H9 (cell line): ENCODE results near the gene RHBDL2. TPM values are rescaled to one million over a fixed set of nuclear protein-coding genes. Genes with fewer than 3 reads are reported as not detected.

ENCODE experiments used
- DNase-seq: peaks from one replicate; pipeline ENCODE4 v3.0.0-alpha.2; 2017
- H2AFZ ChIP-seq: one replicate; pipeline ENCODE4 v1.6.1; 2013; ENCODE audit warnings: mild to moderate bottlenecking, low read length, control low read depth, moderate library complexity
- H2AK5ac ChIP-seq: 2 replicates; pipeline ENCODE4 v1.6.1; 2013; ENCODE audit warnings: low read length, control low read depth, mixed read lengths; ENCODE audit not compliant: insufficient read length
- H2BK120ac ChIP-seq: one replicate; pipeline ENCODE4 v1.6.1; 2013; ENCODE audit warnings: low read depth, mild to moderate bottlenecking, low read length, control low read depth, inconsistent platforms; ENCODE audit not compliant: poor library complexity, severe bottlenecking
- H2BK12ac ChIP-seq: 2 replicates; pipeline ENCODE4 v1.6.1; 2013; ENCODE audit warnings: low read length, control low read depth, mixed read lengths, low read depth; ENCODE audit not compliant: insufficient read length
- H2BK15ac ChIP-seq: 2 replicates; pipeline ENCODE4 v1.6.1; 2013; ENCODE audit warnings: low read depth, low read length, control low read depth
- H2BK20ac ChIP-seq: one replicate; pipeline ENCODE4 v1.6.1; 2013; ENCODE audit warnings: low read depth, mild to moderate bottlenecking, low read length, control low read depth, inconsistent platforms; ENCODE audit not compliant: poor library complexity, severe bottlenecking
- H2BK5ac ChIP-seq: 2 replicates; pipeline ENCODE4 v1.6.1; 2013; ENCODE audit warnings: low read length, control low read depth, mixed read lengths; ENCODE audit not compliant: insufficient read length
- H3K14ac ChIP-seq: 2 replicates; pipeline ENCODE4 v1.6.1; 2013; ENCODE audit warnings: low read length, control low read depth; ENCODE audit not compliant: insufficient read depth
- H3K18ac ChIP-seq: 2 replicates; pipeline ENCODE4 v1.6.1; 2013; ENCODE audit warnings: low read depth, mild to moderate bottlenecking, mixed read lengths, low read length, control low read depth; ENCODE audit not compliant: insufficient read length
- H3K23ac ChIP-seq: 2 replicates; pipeline ENCODE4 v1.6.1; 2013; ENCODE audit warnings: low read length, control low read depth, mixed read lengths, low read depth; ENCODE audit not compliant: insufficient read length
- H3K23me2 ChIP-seq: 2 replicates; pipeline ENCODE4 v1.6.1; 2013; ENCODE audit warnings: low read depth, mild to moderate bottlenecking, mixed read lengths, low read length, control low read depth; ENCODE audit not compliant: insufficient read length, poor library complexity, severe bottlenecking
- H3K27ac ChIP-seq: 2 replicates; pipeline ENCODE4 v1.5.1; 2013; ENCODE audit warnings: low read length, control low read depth, mixed read lengths, low read depth; ENCODE audit not compliant: insufficient read length
- H3K27me3 ChIP-seq: 2 replicates; pipeline ENCODE4 v1.6.1; 2013; ENCODE audit warnings: low read length, control low read depth, inconsistent platforms; ENCODE audit not compliant: insufficient read depth
- H3K4ac ChIP-seq: 2 replicates; pipeline ENCODE4 v1.6.1; 2013; ENCODE audit warnings: low read depth, mild to moderate bottlenecking, control low read depth, inconsistent platforms, low read length, moderate library complexity
- H3K4me1 ChIP-seq: 2 replicates; pipeline ENCODE4 v1.6.1; 2013; ENCODE audit warnings: low read length, control low read depth, inconsistent platforms; ENCODE audit not compliant: insufficient read depth
- H3K4me2 ChIP-seq: 2 replicates; pipeline ENCODE4 v1.6.1; 2013; ENCODE audit warnings: low read length, control low read depth, mixed read lengths; ENCODE audit not compliant: insufficient read length, insufficient read depth
- H3K56ac ChIP-seq: 2 replicates; pipeline ENCODE4 v1.6.1; 2013; ENCODE audit warnings: low read depth, mild to moderate bottlenecking, mixed read lengths, low read length, control low read depth; ENCODE audit not compliant: insufficient read length
- H3K79me1 ChIP-seq: 2 replicates; pipeline ENCODE4 v1.6.1; 2013; ENCODE audit warnings: low read depth, mild to moderate bottlenecking, moderate library complexity, low read length, control low read depth, inconsistent platforms; ENCODE audit not compliant: insufficient read depth, poor library complexity, severe bottlenecking
- H3K79me2 ChIP-seq: 2 replicates; pipeline ENCODE4 v1.6.1; 2013; ENCODE audit warnings: low read length, control low read depth, inconsistent platforms; ENCODE audit not compliant: insufficient read depth
- H3K9ac ChIP-seq: 2 replicates; pipeline ENCODE4 v1.6.1; 2013; ENCODE audit warnings: low read length, control low read depth, mixed read lengths; ENCODE audit not compliant: insufficient read length; ENCODE audit errors: extremely low read depth
- H3K9me3 ChIP-seq: one replicate; pipeline ENCODE4 v1.6.1; 2013; ENCODE audit warnings: low read depth, low read length, inconsistent platforms; ENCODE audit not compliant: control insufficient read depth
- H3T11ph ChIP-seq: one replicate; pipeline ENCODE4 v1.6.1; 2013; ENCODE audit warnings: mild to moderate bottlenecking, low read length, control low read depth, inconsistent platforms
- H4K20me1 ChIP-seq: one replicate; pipeline ENCODE4 v1.6.1; 2013; ENCODE audit not compliant: control insufficient read depth, insufficient read length, insufficient read depth
- H4K5ac ChIP-seq: 2 replicates; pipeline ENCODE4 v1.6.1; 2013; ENCODE audit warnings: low read depth, mild to moderate bottlenecking, mixed read lengths, low read length, control low read depth; ENCODE audit not compliant: insufficient read length
- H4K8ac ChIP-seq: replicated peaks from 2 replicates; pipeline ENCODE4 v1.6.1; 2013; ENCODE audit warnings: low read length, control low read depth, mixed read lengths, low read depth; ENCODE audit not compliant: insufficient read length
- H4K91ac ChIP-seq: 2 replicates; pipeline ENCODE4 v1.6.1; 2013; ENCODE audit warnings: low read depth, mild to moderate bottlenecking, moderate library complexity, mixed read lengths, low read length, control low read depth; ENCODE audit not compliant: insufficient read length
- H3K27ac Mint-ChIP-seq, 3 experiments: 2 replicates in 2 of 3; 3 replicates in 1 of 3; pipeline ENCODE4 v1.8.0; 2020 to 2021; ENCODE audit warnings: mixed read lengths in 3 of 3, mild to moderate bottlenecking in 1 of 3, moderate library complexity in 1 of 3
- H3K27me3 Mint-ChIP-seq: 2 replicates; pipeline ENCODE4 v1.8.0; 2021; ENCODE audit warnings: low read depth, mild to moderate bottlenecking, moderate library complexity, mixed read lengths
- H3K36me3 Mint-ChIP-seq, 3 experiments: 2 replicates in 2 of 3; 3 replicates in 1 of 3; pipeline ENCODE4 v1.8.0; 2020 to 2021; ENCODE audit warnings: low read depth in 3 of 3, mixed read lengths in 3 of 3; ENCODE audit not compliant: insufficient read depth in 1 of 3
- H3K4me1 Mint-ChIP-seq, 2 experiments: 2 replicates each; pipeline ENCODE4 v1.8.0; 2020; ENCODE audit warnings: mixed read lengths in 2 of 2
- H3K4me3 Mint-ChIP-seq, 2 experiments: 2 replicates in 1 of 2; 3 replicates in 1 of 2; pipeline ENCODE4 v1.8.0; 2020 to 2021; ENCODE audit warnings: mild to moderate bottlenecking in 2 of 2, mixed read lengths in 2 of 2, moderate library complexity in 1 of 2
- H3K9me3 Mint-ChIP-seq, 2 experiments: 2 replicates in 1 of 2; 3 replicates in 1 of 2; pipeline ENCODE4 v1.8.0; 2020; ENCODE audit warnings: mild to moderate bottlenecking in 2 of 2, mixed read lengths in 2 of 2, moderate library complexity in 1 of 2
- WGBS: extraction: QIAGEN DNeasy Blood & Tissue Kit; methylation state at CpG from one replicate; pipeline ENCODE4 v1.1.7; 2013; ENCODE audit warnings: missing lambda C conversion rate, low lambda C conversion rate, mixed read lengths; ENCODE audit not compliant: insufficient read length; ENCODE audit errors: extremely low coverage; 5-methylcytosine and 5-hydroxymethylcytosine counted together
- total RNA-seq: library from RNA; stranded (reverse); gene quantifications from 2 replicates; pipeline ENCODE4 v1.2.1, GENCODE V29; 2021
- TF ChIP-seq, protein P1 (sequence below): fragments of 200-600 bp; sonication (generic); conservative IDR thresholded peaks from 3 replicates; pipeline ENCODE4 v1.8.0; 2021; ENCODE audit warnings: antibody characterized with exemption, mild to moderate bottlenecking

The RHBDL2 gene
- total RNA-seq, 1 experiment from 2014 or later = not detected

DNA sequence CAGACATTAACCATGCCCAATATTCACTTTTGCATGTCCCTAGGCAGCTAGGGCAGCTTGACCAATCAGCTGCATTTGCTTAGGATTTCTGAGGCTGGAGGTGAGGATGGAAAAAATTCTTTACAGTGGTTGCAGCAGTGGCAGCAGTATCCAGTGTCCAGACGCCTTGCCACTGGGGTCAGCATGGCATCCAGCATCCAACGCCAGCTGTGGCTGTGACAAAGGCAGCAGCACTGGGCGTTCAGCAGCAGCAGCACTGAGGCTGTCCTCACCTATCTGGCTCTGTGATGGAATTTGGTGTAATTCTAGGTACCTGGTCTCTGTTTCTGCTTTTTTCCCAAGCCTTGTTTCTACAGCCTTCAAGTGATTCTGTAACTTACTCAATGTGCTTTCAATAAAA, 15.5 kb downstream of the RHBDL2 start:
- H3K14ac ChIP-seq = no peak overlapping the region; the same call in 1 of the 2 replicates
- TF ChIP-seq, protein P1, sequence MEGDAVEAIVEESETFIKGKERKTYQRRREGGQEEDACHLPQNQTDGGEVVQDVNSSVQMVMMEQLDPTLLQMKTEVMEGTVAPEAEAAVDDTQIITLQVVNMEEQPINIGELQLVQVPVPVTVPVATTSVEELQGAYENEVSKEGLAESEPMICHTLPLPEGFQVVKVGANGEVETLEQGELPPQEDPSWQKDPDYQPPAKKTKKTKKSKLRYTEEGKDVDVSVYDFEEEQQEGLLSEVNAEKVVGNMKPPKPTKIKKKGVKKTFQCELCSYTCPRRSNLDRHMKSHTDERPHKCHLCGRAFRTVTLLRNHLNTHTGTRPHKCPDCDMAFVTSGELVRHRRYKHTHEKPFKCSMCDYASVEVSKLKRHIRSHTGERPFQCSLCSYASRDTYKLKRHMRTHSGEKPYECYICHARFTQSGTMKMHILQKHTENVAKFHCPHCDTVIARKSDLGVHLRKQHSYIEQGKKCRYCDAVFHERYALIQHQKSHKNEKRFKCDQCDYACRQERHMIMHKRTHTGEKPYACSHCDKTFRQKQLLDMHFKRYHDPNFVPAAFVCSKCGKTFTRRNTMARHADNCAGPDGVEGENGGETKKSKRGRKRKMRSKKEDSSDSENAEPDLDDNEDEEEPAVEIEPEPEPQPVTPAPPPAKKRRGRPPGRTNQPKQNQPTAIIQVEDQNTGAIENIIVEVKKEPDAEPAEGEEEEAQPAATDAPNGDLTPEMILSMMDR = no peak
- H3K9me3 ChIP-seq = no peaks in the 10 kb centered on the region
- no peaks in the 10 kb centered on the region for H3K36me3 Mint-ChIP-seq
- no peak overlapping the region for H2BK20ac ChIP-seq
- H3K79me1 ChIP-seq = no peaks in the 10 kb centered on the region
- no peak overlapping the region for H4K5ac ChIP-seq
- no peak overlapping the region for H3K23ac ChIP-seq
- H2AFZ ChIP-seq = no peak overlapping the region
- no peaks in the 10 kb centered on the region for H3K27me3 Mint-ChIP-seq
- H3K56ac ChIP-seq = no peak overlapping the region
- DNase-seq = no peak
- no peak overlapping the region for H3K4me2 ChIP-seq
- H3K27ac ChIP-seq = no peak overlapping the region
- H2BK12ac ChIP-seq = no peak overlapping the region
- no peaks in the 10 kb centered on the region; a peak in 1 of 5 replicates for H3K9me3 Mint-ChIP-seq
- H3K4me1 Mint-ChIP-seq = peaks cover 4% of the 10 kb centered on the region in 2 experiments
- H4K8ac ChIP-seq = no peak overlapping the region
- H3K27me3 ChIP-seq = no peaks in the 10 kb centered on the region
- no peaks in the 10 kb centered on the region for H4K20me1 ChIP-seq
- H3K23me2 ChIP-seq = no peaks in the 10 kb centered on the region
- no peaks in the 10 kb centered on the region for H3K79me2 ChIP-seq
- no peak overlapping the region for H3K4me3 Mint-ChIP-seq
- WGBS = no CpG with 5 or more reads among the region's 3 CpGs
- H4K91ac ChIP-seq = no peak overlapping the region
- no peaks in the 10 kb centered on the region for H3K4me1 ChIP-seq
- H3K4ac ChIP-seq = no peak overlapping the region
- H3K9ac ChIP-seq = no peak overlapping the region
- no peak overlapping the region for H2BK15ac ChIP-seq
- H2BK5ac ChIP-seq = no peak overlapping the region
- H3T11ph ChIP-seq = no peak overlapping the region
- H2BK120ac ChIP-seq = no peak overlapping the region
- no peak overlapping the region for H2AK5ac ChIP-seq
- no peak overlapping the region for H3K18ac ChIP-seq
- peak overlapping the region in 1 of 3 experiments; percentile 52; a peak in 1 of 7 replicates for H3K27ac Mint-ChIP-seq
